Fibroblast of lung (primary cell): Measurements from ENCODE around the gene TSPAN9.

Source experiments
- CTCF ChIP-seq, 2 donors: IDR thresholded peaks in 1 of 2; conservative IDR thresholded peaks in 1 of 2; 1 replicate in 1 of 2; 2 replicates in 1 of 2; pipeline ENCODE4 v1.5.1; 2011 to 2012; ENCODE audit warnings: low read length in 2 of 2, control low read depth in 1 of 2, inconsistent platforms in 1 of 2, low read depth in 1 of 2, mild to moderate bottlenecking in 1 of 2
- EZH2 ChIP-seq: IDR thresholded peaks from 2 replicates; pipeline ENCODE4 v1.5.1; 2012; ENCODE audit warnings: low read length, control low read depth, mild to moderate bottlenecking; ENCODE audit errors: missing control alignments

DNA sequence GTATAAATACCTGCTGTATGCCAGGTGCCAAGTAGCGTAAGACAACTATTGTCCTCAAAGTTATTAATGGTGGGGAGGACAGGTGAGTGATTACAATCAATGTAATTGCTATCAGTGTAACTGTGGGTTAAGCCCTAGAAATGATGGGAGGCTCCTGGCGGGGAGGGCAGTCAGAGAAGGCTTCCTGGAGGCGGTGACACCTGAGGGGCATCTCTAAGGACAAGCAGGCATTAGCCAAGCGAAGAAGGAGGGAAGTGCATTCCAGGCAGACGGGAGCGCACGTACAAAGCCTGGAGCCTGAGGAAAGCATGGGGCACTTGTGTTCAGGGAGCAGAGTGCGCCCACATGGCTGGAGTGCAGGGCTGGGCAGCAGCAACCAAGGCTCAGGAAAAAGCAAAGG, 230.9 kb downstream of the TSPAN9 start:
- TF ChIP-seq CTCF (conservative IDR thresholded peaks at IDR 0.05 in 1 of 2, IDR thresholded peaks at IDR 0.05 in 1 of 2; ENCODE audit: low read depth in 1 of 2, low read length in 2 of 2), result no peak
- TF ChIP-seq EZH2, result no peak
